Stimulated activated CD4-positive, alpha-beta T cell treated with anti-CD3 and anti-CD28 coated beads, Interleukin-1b, Interleukin-23, amount 100 ng/mL, for 48 hours (primary cell): Measurements from ENCODE around the gene RABGAP1L.
"Not testable (repeated sequence)": the region's sequence is repeated elsewhere in the genome, so short reads cannot be mapped to it uniquely, and the experiment has no call there.

ENCODE experiments used
- DNase-seq: peaks from one replicate; pipeline ENCODE4 v3.0.0-alpha.2; 2020

RABGAP1L gene

DNA sequence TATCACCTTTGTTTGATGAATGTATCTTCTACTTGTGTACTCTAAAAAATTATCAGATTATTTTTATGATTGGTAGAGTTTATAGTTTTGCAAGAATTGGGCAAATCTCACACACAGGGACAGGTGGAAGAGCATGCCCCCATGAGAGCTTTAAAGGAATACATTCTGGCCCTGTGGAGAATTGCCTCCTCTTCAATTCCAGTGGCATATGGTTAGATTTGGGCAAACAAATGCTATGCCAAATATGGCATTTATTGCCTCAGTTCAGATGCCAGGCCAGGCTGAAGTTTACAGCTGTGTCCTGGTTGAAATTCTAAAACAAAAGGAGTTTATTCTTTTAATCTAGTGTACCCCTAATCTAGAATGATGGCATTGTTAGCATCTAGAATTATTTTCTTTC is 678.1 kb downstream of the RABGAP1L start:
- no peak for DNase-seq

DNA sequence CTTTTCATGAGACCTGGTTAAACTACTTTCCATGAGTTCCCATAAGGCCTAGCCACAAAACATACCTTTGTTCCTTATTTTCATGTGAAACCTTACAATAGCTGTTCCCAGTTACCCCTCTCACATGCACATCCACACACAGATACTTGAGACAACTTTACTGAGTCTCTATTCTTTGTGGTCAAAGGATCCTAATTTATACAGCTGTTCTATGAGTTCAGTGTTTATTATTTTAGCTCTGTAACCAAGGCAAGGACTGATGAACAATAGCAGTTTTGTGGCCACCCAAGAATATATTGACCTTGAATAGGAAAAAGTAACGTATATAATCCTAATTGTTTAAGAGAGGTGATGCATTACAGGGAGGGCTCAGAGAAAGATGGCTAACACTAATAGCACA is 679.9 kb downstream of the RABGAP1L start:
- DNase-seq = no peak

GRCh38 chr1:174841747-174842146 is 682.4 kb downstream of the RABGAP1L start:
- DNase-seq = no peak

DNA sequence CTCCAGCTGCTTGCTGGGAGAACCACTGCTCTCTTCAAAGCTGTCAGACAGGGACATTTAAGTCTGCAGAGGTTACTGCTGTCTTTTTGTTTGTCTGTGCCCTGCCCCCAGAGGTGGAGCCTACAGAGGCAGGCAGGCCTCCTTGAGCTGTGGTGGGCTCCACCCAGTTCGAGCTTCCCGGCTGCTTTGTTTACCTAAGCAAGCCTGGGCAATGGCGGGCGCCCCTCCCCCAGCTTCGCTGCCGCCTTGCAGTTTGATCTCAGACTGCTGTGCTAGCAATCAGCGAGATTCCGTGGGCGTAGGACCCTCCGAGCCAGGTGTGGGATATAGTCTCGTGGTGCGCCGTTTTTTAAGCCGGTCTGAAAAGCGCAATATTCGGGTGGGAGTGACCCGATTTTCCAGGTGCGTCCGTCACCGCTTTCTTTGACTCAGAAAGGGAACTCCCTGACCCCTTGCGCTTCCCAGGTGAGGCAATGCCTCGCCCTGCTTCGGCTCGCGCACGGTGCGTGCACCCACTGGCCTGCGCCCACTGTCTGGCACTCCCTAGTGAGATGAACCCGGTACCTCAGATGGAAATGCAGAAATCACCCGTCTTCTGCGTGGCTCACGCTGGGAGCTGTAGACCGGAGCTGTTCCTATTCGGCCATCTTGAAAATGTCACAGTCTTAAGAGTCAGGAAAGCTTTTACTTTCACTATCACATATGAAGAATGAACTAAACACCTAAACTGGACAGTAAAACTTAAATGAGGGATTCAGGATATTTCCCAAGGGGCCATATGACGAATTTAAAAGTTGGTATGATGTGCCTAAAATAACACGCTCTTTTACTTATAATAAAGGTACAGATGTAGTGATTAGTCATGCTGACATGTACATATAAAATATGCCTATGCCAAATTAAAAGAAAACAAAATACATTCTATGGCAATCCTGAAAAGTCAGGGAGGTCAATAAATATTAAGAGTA is 689.6 kb downstream of the RABGAP1L start:
- not testable (repeated sequence) for DNase-seq

GRCh38 chr1:174850726-174851125 is 691.4 kb downstream of the RABGAP1L start:
- no peak for DNase-seq

DNA sequence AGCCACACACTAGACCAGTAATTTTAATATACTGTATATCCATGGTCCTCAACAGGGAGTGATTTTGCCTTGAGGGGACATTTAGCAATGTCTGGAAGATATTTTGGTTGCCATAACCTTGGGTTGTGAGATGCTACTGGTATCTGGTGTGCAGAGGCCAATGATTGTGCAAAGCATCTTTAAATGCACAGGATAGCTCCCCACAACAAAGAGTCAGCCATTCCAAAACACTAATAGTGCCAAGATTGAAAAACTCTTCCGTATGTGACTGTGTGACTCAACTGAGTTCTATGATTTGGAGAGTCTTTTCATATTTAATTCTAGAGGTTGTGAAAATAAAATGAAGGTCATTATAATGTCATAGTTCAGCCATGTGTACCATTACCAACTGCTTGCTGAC is 699.0 kb downstream of the RABGAP1L start:
- no peak for DNase-seq

DNA sequence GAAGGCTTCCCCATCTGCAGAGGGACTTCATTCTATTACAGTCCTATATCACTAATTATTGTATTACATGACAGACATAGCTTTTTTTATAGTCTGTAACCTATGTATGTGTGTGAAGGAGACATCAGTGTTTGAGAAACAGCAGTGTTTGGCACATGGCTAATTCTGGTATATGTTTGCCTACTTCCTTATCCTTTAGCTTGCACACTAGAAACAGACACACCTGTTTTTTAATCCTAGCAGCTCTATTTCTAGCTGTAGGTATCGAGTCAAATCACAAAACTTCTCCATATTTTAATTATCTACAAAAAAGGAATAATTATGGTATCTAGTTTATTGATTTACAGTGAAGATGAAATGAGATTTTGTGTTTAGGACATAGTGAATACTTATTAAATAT is 711.0 kb downstream of the RABGAP1L start:
- DNase-seq = no peak

- DNase-seq = no peak
Observed at GRCh38 chr1:174871886-174872285, 712.6 kb downstream of the RABGAP1L start.

GRCh38 chr1:174872615-174873058 is 713.3 kb downstream of the RABGAP1L start:
- no peak for DNase-seq

GRCh38 chr1:174874331-174875053 is 715.2 kb downstream of the RABGAP1L start:
- DNase-seq = no peak

DNA sequence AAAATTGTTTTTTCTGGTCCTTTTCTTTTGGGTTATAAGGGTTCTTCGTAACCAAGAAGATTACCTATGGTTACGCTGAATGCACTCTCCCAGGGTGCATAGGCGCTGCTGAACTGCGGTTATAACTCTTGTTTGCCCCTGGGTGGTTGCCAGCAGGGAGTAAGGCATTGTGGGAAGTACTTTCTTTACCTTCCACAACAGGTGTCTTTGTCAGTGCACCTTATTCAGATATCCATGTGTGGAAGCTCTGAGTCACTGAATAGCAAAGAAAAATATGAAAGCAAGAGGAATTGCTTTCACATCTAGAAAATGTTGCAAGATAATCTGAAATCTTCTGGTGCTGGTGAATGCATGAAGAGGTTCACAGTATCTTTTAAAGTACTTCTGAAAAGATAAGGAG is 716.0 kb downstream of the RABGAP1L start:
- no peak for DNase-seq

- DNase-seq = no peak
Observed at GRCh38 chr1:174877208-174877673, 717.9 kb downstream of the RABGAP1L start.

- DNase-seq = no peak
Observed at GRCh38 chr1:174880171-174880570, 720.9 kb downstream of the RABGAP1L start.

GRCh38 chr1:174883409-174883808 is 724.1 kb downstream of the RABGAP1L start:
- DNase-seq = no peak

GRCh38 chr1:174884038-174884437 is 724.7 kb downstream of the RABGAP1L start:
- DNase-seq = no peak

- no peak for DNase-seq
Observed at GRCh38 chr1:174884566-174884965, 725.2 kb downstream of the RABGAP1L start.

DNA sequence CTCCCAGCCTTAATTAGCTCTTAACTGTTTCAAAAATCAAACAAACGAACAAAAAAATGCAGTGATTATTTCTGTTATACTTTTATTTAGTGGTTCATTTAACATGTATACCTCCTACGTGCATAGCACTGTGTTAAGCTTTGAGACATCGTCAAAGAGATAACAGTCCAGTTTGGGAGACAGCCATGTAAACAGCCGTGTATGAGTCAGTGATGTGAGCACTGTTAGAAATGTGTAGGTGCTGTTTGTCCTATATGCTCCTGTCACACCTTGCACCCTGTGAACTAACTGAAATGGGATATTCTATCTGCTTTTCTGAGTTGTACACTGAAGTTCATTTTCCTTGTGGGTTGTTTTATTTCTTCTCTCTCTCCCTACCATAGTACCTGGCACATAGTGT is 730.7 kb downstream of the RABGAP1L start:
- DNase-seq = no peak

GRCh38 chr1:174892016-174892415 is 732.7 kb downstream of the RABGAP1L start:
- no peak for DNase-seq

- DNase-seq = no peak
Observed at GRCh38 chr1:174894117-174894762, 734.9 kb downstream of the RABGAP1L start.

GRCh38 chr1:174895610-174896009 is 736.3 kb downstream of the RABGAP1L start:
- not testable (repeated sequence) for DNase-seq

DNA sequence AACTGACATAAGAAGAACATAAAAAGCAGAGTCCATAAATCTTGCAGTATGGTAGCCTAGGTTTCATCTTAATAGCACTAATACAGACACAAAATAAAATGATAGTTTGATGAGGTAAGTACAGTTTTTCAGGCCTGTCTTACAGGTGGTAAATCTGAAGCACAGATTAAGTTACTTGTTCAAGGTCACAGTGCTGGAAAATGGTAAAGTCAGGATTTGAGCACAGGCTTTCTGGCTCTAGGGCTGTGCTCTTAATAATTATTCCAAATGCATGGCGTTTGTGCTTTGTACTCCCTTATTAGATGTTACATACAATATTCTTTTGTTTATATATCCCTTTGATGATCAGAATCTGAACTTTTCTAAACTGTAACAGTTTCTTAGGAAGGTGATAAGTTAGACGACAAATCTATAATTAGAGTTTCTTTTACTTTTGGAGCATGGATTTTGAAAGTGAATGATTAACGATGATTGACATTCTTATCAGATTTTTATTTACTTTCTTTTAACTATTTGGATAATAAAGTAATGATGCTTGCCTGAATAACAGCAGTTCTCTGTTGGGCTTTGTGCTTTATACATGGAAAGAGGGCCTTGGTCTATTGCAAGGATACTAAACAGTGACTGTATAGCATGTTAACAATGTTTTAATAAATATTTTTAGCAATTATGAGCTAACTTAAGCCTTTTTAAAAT is 738.9 kb downstream of the RABGAP1L start:
- DNase-seq = no peak

- no peak for DNase-seq
Observed at GRCh38 chr1:174900317-174900716, 741.0 kb downstream of the RABGAP1L start.
